Measurements from ENCODE around the gene WDR55.

GRCh38 chr5:140674629-140675028 is 9.9 kb downstream of the WDR55 start:
- TF ChIP-seq CTCF (IDR thresholded peaks at IDR 0.05) (no peak), POLR2A (IDR thresholded peaks at IDR 0.05) (no peak), EP300 (IDR thresholded peaks at IDR 0.05) (no peak), POLR2AphosphoS5 (IDR thresholded peaks at IDR 0.05) (no peak)

Data from sigmoid colon (tissue), 4 donors.